Measurements from ENCODE around the gene PLCD3.

DNA sequence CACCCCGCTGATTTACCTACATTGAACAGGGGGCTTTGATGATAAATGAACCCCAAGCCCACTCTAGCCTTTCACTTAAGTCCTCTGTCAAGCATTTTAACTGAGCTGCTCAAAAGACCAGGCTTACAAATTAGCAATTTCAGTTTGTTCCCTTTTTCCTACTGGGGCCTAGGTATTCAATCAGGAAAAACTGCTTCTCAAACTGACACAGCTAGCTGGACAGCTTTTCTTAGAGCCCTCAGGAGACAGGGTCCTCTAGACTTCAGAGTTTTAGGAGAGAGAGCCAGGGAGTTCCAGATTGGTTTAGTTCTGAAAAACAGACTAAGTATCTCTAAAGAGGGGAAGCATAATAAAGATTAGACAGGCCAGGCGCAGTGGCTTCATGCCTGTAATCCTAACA, 23.2 kb upstream of the PLCD3 start:
- no peak for TF ChIP-seq POLR2A (IDR thresholded peaks at IDR 0.05; ENCODE audit: extremely low read depth, insufficient read length)
- TF ChIP-seq, protein P1, sequence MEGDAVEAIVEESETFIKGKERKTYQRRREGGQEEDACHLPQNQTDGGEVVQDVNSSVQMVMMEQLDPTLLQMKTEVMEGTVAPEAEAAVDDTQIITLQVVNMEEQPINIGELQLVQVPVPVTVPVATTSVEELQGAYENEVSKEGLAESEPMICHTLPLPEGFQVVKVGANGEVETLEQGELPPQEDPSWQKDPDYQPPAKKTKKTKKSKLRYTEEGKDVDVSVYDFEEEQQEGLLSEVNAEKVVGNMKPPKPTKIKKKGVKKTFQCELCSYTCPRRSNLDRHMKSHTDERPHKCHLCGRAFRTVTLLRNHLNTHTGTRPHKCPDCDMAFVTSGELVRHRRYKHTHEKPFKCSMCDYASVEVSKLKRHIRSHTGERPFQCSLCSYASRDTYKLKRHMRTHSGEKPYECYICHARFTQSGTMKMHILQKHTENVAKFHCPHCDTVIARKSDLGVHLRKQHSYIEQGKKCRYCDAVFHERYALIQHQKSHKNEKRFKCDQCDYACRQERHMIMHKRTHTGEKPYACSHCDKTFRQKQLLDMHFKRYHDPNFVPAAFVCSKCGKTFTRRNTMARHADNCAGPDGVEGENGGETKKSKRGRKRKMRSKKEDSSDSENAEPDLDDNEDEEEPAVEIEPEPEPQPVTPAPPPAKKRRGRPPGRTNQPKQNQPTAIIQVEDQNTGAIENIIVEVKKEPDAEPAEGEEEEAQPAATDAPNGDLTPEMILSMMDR (IDR thresholded peaks at IDR 0.05; ENCODE audit: low read depth, low read length) = no peak
- TF ChIP-seq, protein P2, sequence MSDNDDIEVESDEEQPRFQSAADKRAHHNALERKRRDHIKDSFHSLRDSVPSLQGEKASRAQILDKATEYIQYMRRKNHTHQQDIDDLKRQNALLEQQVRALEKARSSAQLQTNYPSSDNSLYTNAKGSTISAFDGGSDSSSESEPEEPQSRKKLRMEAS (IDR thresholded peaks at IDR 0.05; ENCODE audit: low read depth, low read length) = no peak
